HEK293T (cell line): ENCODE results near the gene ANKRD22.

Experiments used
- CTCF ChIA-PET: fragments of 350-600 bp; formaldehyde crosslinking; extraction: SDS; loops from one replicate; lab custom pipeline; 2021; ENCODE audit warnings: antibody characterized with exemption, inconsistent platforms; lab: Yijun Ruan, JAX
- POLR2A ChIA-PET: fragments of 350-600 bp; formaldehyde crosslinking; extraction: SDS; loops from one replicate; lab custom pipeline; 2020; ENCODE audit warnings: antibody characterized with exemption, inconsistent platforms; lab: Yijun Ruan, JAX
- DNase-seq: peaks from one replicate; pipeline ENCODE4 v3.0.0; 2012; ENCODE audit warnings: mixed read lengths; ENCODE audit errors: extremely low spot score
- ARNT ChIP-seq: fragments of 450-650 bp; IDR thresholded peaks from 2 replicates; pipeline ENCODE4 v1.6.1; 2017; ENCODE audit warnings: mild to moderate bottlenecking
- BHLHE40 ChIP-seq: fragments of 450-650 bp; IDR thresholded peaks from 2 replicates; pipeline ENCODE4 v1.6.1; 2016; ENCODE audit warnings: mild to moderate bottlenecking, moderate library complexity, borderline replicate concordance
- CTBP1 ChIP-seq: fragments of 450-650 bp; IDR thresholded peaks from 2 replicates; pipeline ENCODE4 v1.6.1; 2016; ENCODE audit warnings: borderline replicate concordance
- ELF4 ChIP-seq: fragments of 450-650 bp; IDR thresholded peaks from 2 replicates; pipeline ENCODE4 v1.6.1; 2017; ENCODE audit warnings: antibody characterized with exemption
- FOXA1 ChIP-seq: fragments of 450-650 bp; IDR thresholded peaks from 2 replicates; pipeline ENCODE4 v1.6.1; 2016; ENCODE audit warnings: mild to moderate bottlenecking
- FOXK2 ChIP-seq: fragments of 450-650 bp; IDR thresholded peaks from 2 replicates; pipeline ENCODE4 v1.6.1; 2016; ENCODE audit warnings: mild to moderate bottlenecking
- FOXM1 ChIP-seq: fragments of 450-650 bp; IDR thresholded peaks from 2 replicates; pipeline ENCODE4 v1.6.1; 2017; ENCODE audit warnings: mild to moderate bottlenecking, borderline replicate concordance
- HDGF ChIP-seq: fragments of 450-650 bp; IDR thresholded peaks from 2 replicates; pipeline ENCODE4 v1.6.1; 2017; ENCODE audit warnings: antibody characterized with exemption, borderline replicate concordance
- L3MBTL2 ChIP-seq: fragments of 450-650 bp; conservative IDR thresholded peaks from 2 replicates; pipeline ENCODE4 v1.6.1; 2016; ENCODE audit warnings: mild to moderate bottlenecking
- LEF1 ChIP-seq: fragments of 450-650 bp; IDR thresholded peaks from 2 replicates; pipeline ENCODE4 v1.6.1; 2017; ENCODE audit warnings: mild to moderate bottlenecking, borderline replicate concordance
- NFRKB ChIP-seq: fragments of 450-650 bp; IDR thresholded peaks from 2 replicates; pipeline ENCODE4 v1.6.1; 2016; ENCODE audit warnings: mild to moderate bottlenecking, moderate library complexity
- SP1 ChIP-seq: fragments of 450-650 bp; IDR thresholded peaks from 2 replicates; pipeline ENCODE4 v1.6.1; 2017
- SUZ12 ChIP-seq: fragments of 450-650 bp; IDR thresholded peaks from 2 replicates; pipeline ENCODE4 v1.6.1; 2016; ENCODE audit warnings: mild to moderate bottlenecking
- TARDBP ChIP-seq: fragments of 450-650 bp; IDR thresholded peaks from 2 replicates; pipeline ENCODE4 v1.6.1; 2016
- ZNF384 ChIP-seq: fragments of 450-650 bp; IDR thresholded peaks from 2 replicates; pipeline ENCODE4 v1.6.1; 2016
- TF ChIP-seq, protein P1 (sequence below): fragments of 450-650 bp; IDR thresholded peaks from 2 replicates; pipeline ENCODE4 v1.6.1; 2016

Gene ANKRD22

GRCh38 chr10:88835096-88835909, 16.3 kb downstream of the ANKRD22 start:
- POLR2A ChIA-PET = interaction anchor here (1.3 to 1.7 kb wide), 2 partner anchors 98 to 99 kb away, joined by 4 to 9 read pairs; no protein-coding TSS in a partner anchor
- CTCF ChIA-PET = interaction anchor here (0.6 to 5.0 kb wide), 14 partner anchors 9 to 272 kb away, joined by 3 to 112 read pairs (median 4); partner anchors contain the start of gene ANKRD22
- TF ChIP-seq FOXM1 = no peak
- TF ChIP-seq L3MBTL2 = no peak
- TF ChIP-seq BHLHE40 = no peak
- no peak for TF ChIP-seq ZNF384
- TF ChIP-seq, protein P1, sequence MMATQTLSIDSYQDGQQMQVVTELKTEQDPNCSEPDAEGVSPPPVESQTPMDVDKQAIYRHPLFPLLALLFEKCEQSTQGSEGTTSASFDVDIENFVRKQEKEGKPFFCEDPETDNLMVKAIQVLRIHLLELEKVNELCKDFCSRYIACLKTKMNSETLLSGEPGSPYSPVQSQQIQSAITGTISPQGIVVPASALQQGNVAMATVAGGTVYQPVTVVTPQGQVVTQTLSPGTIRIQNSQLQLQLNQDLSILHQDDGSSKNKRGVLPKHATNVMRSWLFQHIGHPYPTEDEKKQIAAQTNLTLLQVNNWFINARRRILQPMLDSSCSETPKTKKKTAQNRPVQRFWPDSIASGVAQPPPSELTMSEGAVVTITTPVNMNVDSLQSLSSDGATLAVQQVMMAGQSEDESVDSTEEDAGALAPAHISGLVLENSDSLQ = 0 out of 2 replicates have a peak, but pooled peaks have one; percentile 12
- TF ChIP-seq ARNT = no peak
- no peak for TF ChIP-seq CTBP1
- DNase-seq = peak; percentile 74

GRCh38 chr10:88833723-88834122, 17.9 kb downstream of the ANKRD22 start:
- TF ChIP-seq SP1 (no peak), CTBP1 (no peak), FOXA1 (no peak), ELF4 (no peak), HDGF (no peak), TARDBP (no peak), LEF1 (no peak), FOXM1 (no peak), NFRKB (no peak), BHLHE40 (no peak), FOXK2 (no peak), ZNF384 (no peak)
- TF ChIP-seq, protein P1 = no peak
- CTCF ChIA-PET = interaction anchor here (0.6 to 5.0 kb wide), 3 partner anchors 100 to 268 kb away, joined by 3 to 112 read pairs (median 3); no protein-coding TSS in a partner anchor
- POLR2A ChIA-PET = no interaction called here
- no peak for DNase-seq

DNA sequence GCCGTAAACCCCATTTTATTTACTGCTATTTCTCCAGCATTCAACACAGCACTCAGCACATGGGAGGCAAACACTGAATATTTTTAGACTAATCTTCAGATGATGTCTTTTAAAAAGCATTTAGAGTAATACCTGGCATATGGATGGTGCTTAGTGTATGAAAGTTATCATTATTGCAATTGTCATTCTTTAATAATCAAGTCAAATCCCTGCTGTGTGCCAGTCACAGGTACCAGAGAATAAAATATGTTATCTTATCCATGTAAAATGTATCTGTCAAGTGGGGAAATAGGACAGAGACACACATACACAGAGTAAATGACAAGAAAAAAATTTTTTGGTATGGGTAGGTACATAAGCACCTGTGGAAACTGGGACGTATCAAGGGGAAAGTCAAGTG, 18.5 kb downstream of the ANKRD22 start:
- CTCF ChIA-PET = interaction anchor here (1.8 to 5.0 kb wide), 2 partner anchors 99 to 100 kb away, joined by 10 to 112 read pairs; no protein-coding TSS in a partner anchor
- TF ChIP-seq, protein P1 = peak; percentile 49
- TF ChIP-seq L3MBTL2 = no peak
- no peak for DNase-seq
- POLR2A ChIA-PET = no interaction called here

DNA sequence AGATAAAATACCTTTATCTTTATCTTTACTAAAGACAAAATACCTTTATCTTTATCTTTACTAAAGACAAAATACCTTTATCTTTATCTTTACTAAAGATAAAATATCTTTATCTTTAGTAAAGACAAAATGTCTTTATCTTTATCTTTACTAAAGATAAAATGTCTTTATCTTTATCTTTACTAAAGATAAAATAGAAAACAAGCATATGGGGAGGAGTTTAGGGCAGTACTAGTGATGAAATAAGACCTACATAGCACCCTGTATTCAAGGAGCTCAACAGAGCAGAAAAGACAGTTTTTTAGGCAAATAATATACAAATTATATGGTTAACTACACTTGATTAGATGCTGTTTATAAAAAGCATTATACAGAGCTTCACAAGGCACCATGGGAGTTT, 19.3 kb downstream of the ANKRD22 start:
- ChIA-PET CTCF (interaction anchor here (1.8 kb wide), 1 partner anchor 100 kb away, joined by 10 read pairs; no protein-coding TSS in a partner anchor), POLR2A (no interaction called here)
- no peak for DNase-seq

GRCh38 chr10:88831709-88832108, 19.9 kb downstream of the ANKRD22 start:
- CTCF ChIA-PET = interaction anchor here (0.6 to 1.8 kb wide), 3 partner anchors 21 to 105 kb away, joined by 4 to 10 read pairs (median 7); no protein-coding TSS in a partner anchor
- TF ChIP-seq SP1 (no peak), LEF1 (no peak), L3MBTL2 (no peak), TARDBP (no peak), NFRKB (no peak), ELF4 (no peak), ARNT (no peak), SUZ12 (no peak), HDGF (no peak), FOXK2 (no peak), FOXA1 (no peak), FOXM1 (no peak), ZNF384 (no peak)
- TF ChIP-seq, protein P1 = no peak
- no peak for DNase-seq
- POLR2A ChIA-PET = no interaction called here

More for the DNA sequence above, 19.3 kb downstream of the ANKRD22 start:
- TF ChIP-seq NFRKB (no peak), TARDBP (no peak), L3MBTL2 (no peak), ELF4 (no peak)
